Astrocyte (in vitro differentiated cells and primary cell): Measurements from ENCODE around the gene ZFYVE26.

Source experiments
- CTCF ChIP-seq: IDR thresholded peaks from 2 replicates; pipeline ENCODE4 v1.5.1; 2011; ENCODE audit warnings: low read depth, mild to moderate bottlenecking, inconsistent platforms, low read length, moderate library complexity; ENCODE audit not compliant: insufficient read depth
- EZH2 ChIP-seq: IDR thresholded peaks from 2 replicates; pipeline ENCODE4 v1.6.1; 2012; ENCODE audit warnings: mild to moderate bottlenecking, low read length, inconsistent platforms; ENCODE audit not compliant: insufficient read depth

- no peak for TF ChIP-seq CTCF
- TF ChIP-seq EZH2, result no peak
These were observed 35.5 kb upstream of the ZFYVE26 start for GRCh38 chr14:67851785-67852410.
